GM23248 (cell line): ENCODE measurements around the gene GAS7. TPM values are rescaled to one million over a fixed set of nuclear protein-coding genes. Genes with fewer than 3 reads are reported as not detected.
A peak's percentile ranks its signal among the peaks of the same experiment; 100 is the strongest.
"Not testable (repeated sequence)": the region's sequence is repeated elsewhere in the genome, so short reads cannot be mapped to it uniquely, and the experiment has no call there.

Experiments
- DNase-seq: peaks from one replicate; pipeline ENCODE4 v3.0.0-alpha.2; 2015
- H2AFZ ChIP-seq: fragments of 200-600 bp; sonication (generic); 2 replicates; pipeline ENCODE4 v1.6.1; 2016; ENCODE audit warnings: antibody characterized with exemption
- H3F3A ChIP-seq: fragments of 200-600 bp; sonication (generic); 2 replicates; pipeline ENCODE4 v1.6.1; 2016; ENCODE audit warnings: mild to moderate bottlenecking, antibody characterized with exemption, mixed run types; ENCODE audit not compliant: insufficient read depth
- H3K27ac ChIP-seq: fragments of 200-600 bp; sonication (generic); 2 replicates; pipeline ENCODE4 v1.5.1; 2016; ENCODE audit warnings: mild to moderate bottlenecking
- H3K27me3 ChIP-seq: fragments of 200-600 bp; sonication (generic); replicated peaks from 2 replicates; pipeline ENCODE4 v1.6.1; 2016; ENCODE audit warnings: mild to moderate bottlenecking; ENCODE audit not compliant: insufficient read depth
- H3K36me3 ChIP-seq: fragments of 200-600 bp; sonication (generic); 2 replicates; pipeline ENCODE4 v1.6.1; 2016; ENCODE audit warnings: low read depth, mild to moderate bottlenecking
- H3K4me1 ChIP-seq: fragments of 200-600 bp; sonication (generic); 2 replicates; pipeline ENCODE4 v1.6.1; 2016; ENCODE audit warnings: mild to moderate bottlenecking; ENCODE audit not compliant: insufficient read depth
- H3K4me2 ChIP-seq: fragments of 200-600 bp; sonication (generic); one replicate; pipeline ENCODE4 v1.6.1; 2016; ENCODE audit warnings: mild to moderate bottlenecking; ENCODE audit not compliant: unreplicated experiment
- H3K4me3 ChIP-seq: fragments of 200-600 bp; sonication (generic); 2 replicates; pipeline ENCODE4 v1.5.1; 2016; ENCODE audit warnings: mild to moderate bottlenecking
- H3K79me2 ChIP-seq: fragments of 200-600 bp; sonication (generic); 2 replicates; pipeline ENCODE4 v1.6.1; 2016; ENCODE audit warnings: mild to moderate bottlenecking; ENCODE audit not compliant: insufficient read depth
- H3K9ac ChIP-seq: fragments of 200-600 bp; sonication (generic); 2 replicates; pipeline ENCODE4 v1.6.1; 2016; ENCODE audit warnings: mild to moderate bottlenecking
- H3K9me2 ChIP-seq: fragments of 200-600 bp; sonication (generic); 2 replicates; pipeline ENCODE4 v1.6.1; 2016; ENCODE audit warnings: mixed run types, mild to moderate bottlenecking, moderate library complexity; ENCODE audit not compliant: insufficient read depth
- H3K9me3 ChIP-seq: fragments of 200-600 bp; sonication (generic); one replicate; pipeline ENCODE4 v1.6.1; 2017; ENCODE audit warnings: low read depth
- H4K20me1 ChIP-seq: fragments of 200-600 bp; sonication (generic); 2 replicates; pipeline ENCODE4 v1.6.0; 2016; ENCODE audit not compliant: insufficient read depth
- EZH2 ChIP-seq: fragments of 200-600 bp; sonication (generic); IDR thresholded peaks from 2 replicates; pipeline ENCODE4 v1.6.1; 2018; ENCODE audit warnings: antibody characterized with exemption, mild to moderate bottlenecking; ENCODE audit not compliant: insufficient read depth, poor library complexity, severe bottlenecking
- EZH2phosphoT487 ChIP-seq: fragments of 200-600 bp; sonication (generic); IDR thresholded peaks from 2 replicates; pipeline ENCODE4 v1.6.1; 2018; ENCODE audit warnings: antibody characterized with exemption, moderate library complexity, mild to moderate bottlenecking, low read depth; ENCODE audit not compliant: insufficient read depth
- WGBS, 2 experiments: methylation state at CpG; one replicate each; pipeline ENCODE4 v1.1.6; 2015 to 2017; ENCODE audit warnings: low lambda C conversion rate in 2 of 2, low coverage in 1 of 2; ENCODE audit errors: missing lambda C conversion rate in 2 of 2; 5-methylcytosine and 5-hydroxymethylcytosine counted together
- in situ Hi-C: fragments of 300-500 bp; cut with MboI; formaldehyde crosslinking; loops from 2 replicates; pipeline ENCODE4 v1.15.0; 2020
- polyA plus RNA-seq: library from polyadenylated mRNA; unstranded; fragments of >200 nt; fragmentation: Nextera tagmentation; extraction: Ambion mirVana; gene quantifications from 2 replicates; pipeline ENCODE4 v1.2.1, GENCODE V29; 2016
- total RNA-seq: library from RNA; depleted of rRNA; stranded (reverse); fragments of >200 nt; shearing (Covaris generic); gene quantifications from 2 replicates; pipeline ENCODE4 v1.2.3, GENCODE V29; 2014

GAS7 gene
- total and polyA plus RNA-seq, 2 experiments from 2014 or later = 6.7 to 13.4 TPM

GRCh38 chr17:10010752-10011151 lies 187.7 kb downstream of the GAS7 start:
- H3K27ac ChIP-seq = no peak overlapping the region
- no peaks in the 10 kb centered on the region; the same call in 1 of the 2 replicates for H3K79me2 ChIP-seq
- H3K9me2 ChIP-seq = no peaks in the 10 kb centered on the region
- in situ Hi-C loops = no loop called here
- no peak for DNase-seq
- 33 to 36% methylated on average over 2 of the region's 2 CpGs for whole genome bisulfite sequencing, 2 experiments
- no peaks in the 10 kb centered on the region for H3K9me3 ChIP-seq
- H3K4me3 ChIP-seq = no peak overlapping the region
- no peaks in the 10 kb centered on the region for H3K4me1 ChIP-seq
- H3K27me3 ChIP-seq = no peaks in the 10 kb centered on the region
- H3K4me2 ChIP-seq = no peak overlapping the region
- H2AFZ ChIP-seq = no peak overlapping the region
- H3K36me3 ChIP-seq = no peaks in the 10 kb centered on the region
- TF ChIP-seq EZH2phosphoT487 (no peak), EZH2 (no peak)
- no peak overlapping the region for H3K9ac ChIP-seq
- no peaks in the 10 kb centered on the region for H3F3A ChIP-seq
- no peaks in the 10 kb centered on the region for H4K20me1 ChIP-seq

- Histone ChIP-seq H3K27me3 (no peaks in the 10 kb centered on the region), H3F3A (no peaks in the 10 kb centered on the region), H3K9me2 (no peaks in the 10 kb centered on the region), H3K79me2 (no peaks in the 10 kb centered on the region), H3K9me3 (no peaks in the 10 kb centered on the region), H3K27ac (no peak overlapping the region), H3K36me3 (no peaks in the 10 kb centered on the region), H3K4me2 (no peak overlapping the region), H4K20me1 (no peaks in the 10 kb centered on the region), H3K4me3 (no peak overlapping the region), H2AFZ (no peak overlapping the region), H3K4me1 (peaks cover 4% of the 10 kb centered on the region), H3K9ac (no peak overlapping the region)
- DNase-seq = peak; percentile 13
- 68 to 75% methylated on average over 7 of the region's 7 CpGs for WGBS, 2 experiments
- no peak for TF ChIP-seq EZH2phosphoT487
- no peak for TF ChIP-seq EZH2
- in situ Hi-C loops = no loop called here
These were observed 194.7 kb downstream of the GAS7 start for GRCh38 chr17:10003705-10004104.

- H3F3A ChIP-seq, H3K27ac ChIP-seq, H3K9me2 ChIP-seq, H3K4me2 ChIP-seq, H3K9ac ChIP-seq, H3K4me1 ChIP-seq, H3K4me3 ChIP-seq, DNase-seq, in situ Hi-C loops, H4K20me1 ChIP-seq, H2AFZ ChIP-seq, H3K36me3 ChIP-seq, H3K9me3 ChIP-seq, H3K27me3 ChIP-seq, H3K79me2 ChIP-seq: not testable (repeated sequence)
- WGBS, 2 experiments = 83 to 85% methylated on average over 8 of the region's 8 CpGs
These were observed 195.6 kb downstream of the GAS7 start for GRCh38 chr17:10002567-10003360.

GRCh38 chr17:10001306-10001873 lies 197.0 kb downstream of the GAS7 start:
- no peak for TF ChIP-seq EZH2phosphoT487
- no peak for TF ChIP-seq EZH2
- Histone ChIP-seq H3K27ac (no peak overlapping the region), H3K27me3 (no peaks in the 10 kb centered on the region), H3K9me2 (no peaks in the 10 kb centered on the region), H4K20me1 (no peaks in the 10 kb centered on the region), H3K4me2 (no peak overlapping the region), H3F3A (no peaks in the 10 kb centered on the region), H3K9me3 (no peaks in the 10 kb centered on the region), H3K79me2 (no peaks in the 10 kb centered on the region), H3K4me1 (peaks cover 4% of the 10 kb centered on the region), H3K4me3 (no peak overlapping the region), H3K36me3 (no peaks in the 10 kb centered on the region), H3K9ac (no peak overlapping the region), H2AFZ (no peak overlapping the region)
- in situ Hi-C loops = no loop called here
- no peak for DNase-seq
- WGBS, 2 experiments = 53 to 57% methylated on average over 6 of the region's 6 CpGs
